A549 (cell line): ENCODE results near the gene HS3ST3B1. TPM values are rescaled to one million over a fixed set of nuclear protein-coding genes. Genes with fewer than 3 reads are reported as not detected.

Experiments
- ATAC-seq, 2 experiments: fragments of 200-7000 bp in 1 of 2; fragments of >200 bp in 1 of 2; cut with Nextera tagmentation in 1 of 2; cut with Tn5 transposase in 1 of 2; 3 replicates each; pipeline versions ENCODE4 v1.8.0 to v1.9.1; 2018 to 2020; ENCODE audit warnings: mild to moderate bottlenecking in 1 of 2, moderate library complexity in 1 of 2
- CTCF ChIA-PET: fragments of 300-600 bp; sonication (Branson Sonifier 250); formaldehyde crosslinking; extraction: SDS; loops from one replicate; lab custom pipeline; 2021; ENCODE audit warnings: antibody characterized with exemption, inconsistent platforms; lab: Yijun Ruan, JAX
- POLR2A ChIA-PET: fragments of 350-600 bp; formaldehyde crosslinking; extraction: SDS; loops from one replicate; lab custom pipeline; 2021; ENCODE audit warnings: antibody characterized with exemption, inconsistent platforms; lab: Yijun Ruan, JAX
- DNase-seq, 2 experiments: peaks; one replicate each; pipeline versions ENCODE4 v3.0.0 to v3.0.0-alpha.2; 2011 to 2016; ENCODE audit warnings: low read depth in 1 of 2, low spot score in 1 of 2
- FAIRE-seq: peaks from 2 replicates; lab custom pipeline; 2011; peaks lifted over from hg19 to GRCh38; lab: Jason Lieb, UNC
- H3K27ac ChIP-seq, 2 experiments: fragments of >200 bp; sonication (Bioruptor Twin); formaldehyde crosslinking; 3 replicates each; pipeline ENCODE4 v1.5.1; 2016 to 2017
- H3K4me1 ChIP-seq: fragments of >200 bp; sonication (Bioruptor Twin); formaldehyde crosslinking; 3 replicates; pipeline ENCODE4 v1.6.1; 2016
- H3K4me2 ChIP-seq: fragments of >200 bp; sonication (Bioruptor Twin); formaldehyde crosslinking; 3 replicates; pipeline ENCODE4 v1.6.1; 2016
- H3K4me3 ChIP-seq: fragments of >200 bp; sonication (Bioruptor Twin); formaldehyde crosslinking; 3 replicates; pipeline ENCODE4 v1.5.1; 2016
- H3K9me3 ChIP-seq: fragments of >200 bp; sonication (Bioruptor Twin); formaldehyde crosslinking; 3 replicates; pipeline ENCODE4 v1.6.1; 2016
- BHLHE40 ChIP-seq: IDR thresholded peaks from 2 replicates; pipeline ENCODE4 v1.6.1; 2012; ENCODE audit warnings: low read depth, low read length, inconsistent platforms
- CBX2 ChIP-seq: fragments of 200-600 bp; sonication (generic); IDR thresholded peaks from 2 replicates; pipeline ENCODE4 v1.6.1; 2016; ENCODE audit warnings: low read depth, mild to moderate bottlenecking, borderline replicate concordance
- EP300 ChIP-seq, 2 experiments: fragments of >200 bp; sonication (Bioruptor Twin); formaldehyde crosslinking; IDR thresholded peaks; 2 replicates in 1 of 2; 3 replicates in 1 of 2; pipeline ENCODE4 v1.6.1; 2016 to 2017
- HDAC2 ChIP-seq: fragments of 200-600 bp; sonication (generic); IDR thresholded peaks from 2 replicates; pipeline ENCODE4 v1.6.1; 2016
- HEYL ChIP-seq: fragments of 250-450 bp; sonication (Bioruptor Pico); IDR thresholded peaks from 2 replicates; pipeline ENCODE4 v1.8.0; 2021; ENCODE audit warnings: mild to moderate bottlenecking, moderate library complexity
- HOXB5 ChIP-seq: fragments of 250-450 bp; sonication (Bioruptor Pico); IDR thresholded peaks from 2 replicates; pipeline ENCODE4 v1.5.0; 2020; ENCODE audit warnings: mild to moderate bottlenecking, moderate library complexity
- JUN ChIP-seq, 2 experiments: fragments of >200 bp; sonication (Bioruptor Twin); formaldehyde crosslinking; IDR thresholded peaks; 2 replicates in 1 of 2; 3 replicates in 1 of 2; pipeline ENCODE4 v1.6.1; 2016 to 2017
- KDM1A ChIP-seq: fragments of 200-600 bp; sonication (generic); IDR thresholded peaks from 2 replicates; pipeline ENCODE4 v1.6.1; 2016; ENCODE audit warnings: low read depth, mild to moderate bottlenecking
- MAFK ChIP-seq: fragments of 450-650 bp; IDR thresholded peaks from 2 replicates; pipeline ENCODE4 v1.6.1; 2014; ENCODE audit not compliant: partially characterized antibody
- NFE2L2 ChIP-seq: fragments of 150-350 bp; conservative IDR thresholded peaks from 2 replicates; pipeline ENCODE4 v1.6.1; 2014; ENCODE audit warnings: low read length
- NR3C1 ChIP-seq: fragments of >200 bp; sonication (Bioruptor Twin); formaldehyde crosslinking; IDR thresholded peaks from 3 replicates; pipeline ENCODE4 v1.6.1; 2017
- PHF8 ChIP-seq: fragments of 200-600 bp; sonication (generic); IDR thresholded peaks from 2 replicates; pipeline ENCODE4 v1.6.1; 2016; ENCODE audit warnings: low read depth, mild to moderate bottlenecking, antibody characterized with exemption, moderate library complexity, borderline replicate concordance
- POLR2AphosphoS2 ChIP-seq: conservative IDR thresholded peaks from 2 replicates; pipeline ENCODE4 v1.6.1; 2012; ENCODE audit warnings: low read length, improper control_type of control experiment, inconsistent platforms
- RAD21 ChIP-seq, 2 experiments: fragments of >200 bp in 1 of 2; sonication (Bioruptor Twin) in 1 of 2; formaldehyde crosslinking in 1 of 2; IDR thresholded peaks in 1 of 2; conservative IDR thresholded peaks in 1 of 2; 2 replicates in 1 of 2; 3 replicates in 1 of 2; pipeline ENCODE4 v1.6.1; 2012 to 2018; ENCODE audit warnings: inconsistent platforms in 1 of 2
- RARB ChIP-seq: fragments of 250-450 bp; sonication (Bioruptor Pico); IDR thresholded peaks from 2 replicates; pipeline ENCODE4 v1.8.0; 2021; ENCODE audit warnings: mild to moderate bottlenecking, moderate library complexity
- SREBF2 ChIP-seq: fragments of 450-650 bp; IDR thresholded peaks from 2 replicates; pipeline ENCODE4 v1.6.1; 2014; ENCODE audit warnings: mild to moderate bottlenecking, moderate library complexity
- TP53 ChIP-seq: fragments of 250-450 bp; sonication (Bioruptor Pico); IDR thresholded peaks from 2 replicates; pipeline ENCODE4 v1.5.0; 2021; ENCODE audit warnings: mild to moderate bottlenecking, moderate library complexity
- WGBS: methylation state at CpG from one replicate; pipeline ENCODE4 v1.1.6; 2017; ENCODE audit errors: missing lambda C conversion rate; 5-methylcytosine and 5-hydroxymethylcytosine counted together
- polyA plus RNA-seq, 4 experiments: library from polyadenylated mRNA; depleted of rRNA in 3 of 4; stranded (reverse); fragments of >200 nt; fragmentation: RNase III in 1 of 4; extraction: RNeasy Plus Mini Kit Qiagen cat#74134 plus additional on column Dnase treatment in 1 of 4; gene quantifications; 2 replicates in 3 of 4; 3 replicates in 1 of 4; pipeline ENCODE4 v1.2.3, GENCODE V29; 2011 to 2017
- TF ChIP-seq, protein P1 (sequence below): IDR thresholded peaks from 2 replicates; pipeline ENCODE4 v1.6.1; 2012
- TF ChIP-seq, protein P2 (sequence below): fragments of >200 bp; sonication (Bioruptor Twin); formaldehyde crosslinking; IDR thresholded peaks from 2 replicates; pipeline ENCODE4 v1.6.1; 2016
- TF ChIP-seq, protein P3 (sequence below): fragments of 150-350 bp; IDR thresholded peaks from 2 replicates; pipeline ENCODE4 v1.6.1; 2014; ENCODE audit warnings: low read depth, mild to moderate bottlenecking, low read length
- TF ChIP-seq, protein P4 (sequence below): fragments of 250-450 bp; sonication (Bioruptor Pico); IDR thresholded peaks from 2 replicates; pipeline ENCODE4 v1.5.0; 2020; ENCODE audit warnings: low read depth, mild to moderate bottlenecking, moderate library complexity
- TF ChIP-seq, protein P5 (sequence below): IDR thresholded peaks from 2 replicates; pipeline ENCODE4 v1.6.1; 2012; ENCODE audit warnings: low read depth, borderline replicate concordance

Gene HS3ST3B1
- polyA plus RNA-seq, 2 of the 4 experiments (the other 2 are of a cell fraction) = 0.15 to 0.44 TPM

DNA sequence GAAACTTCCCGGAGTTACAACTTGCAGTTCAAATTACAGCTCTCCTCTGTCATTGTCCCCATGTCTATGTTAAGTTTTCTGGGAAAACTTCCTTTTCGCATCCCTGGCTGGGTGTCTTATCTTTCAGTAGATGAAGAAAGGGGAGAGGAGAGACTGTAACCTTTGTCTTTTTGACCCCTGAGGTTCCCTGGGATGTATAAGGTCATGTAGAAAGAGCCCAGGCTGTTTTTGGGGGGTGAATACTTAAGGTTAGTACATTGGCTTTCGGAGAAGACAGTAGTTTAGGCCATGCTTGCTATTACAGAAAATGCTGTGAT, 31.1 kb downstream of the HS3ST3B1 start:
- ATAC-seq (no peak), DNase-seq (no peak), FAIRE-seq (no peak)
- no peaks in the 10 kb centered on the region for H3K4me1 ChIP-seq
- 61% methylated on average over 3 of the region's 3 CpGs for WGBS
- POLR2A ChIA-PET = no interaction called here
- TF ChIP-seq, protein P1, sequence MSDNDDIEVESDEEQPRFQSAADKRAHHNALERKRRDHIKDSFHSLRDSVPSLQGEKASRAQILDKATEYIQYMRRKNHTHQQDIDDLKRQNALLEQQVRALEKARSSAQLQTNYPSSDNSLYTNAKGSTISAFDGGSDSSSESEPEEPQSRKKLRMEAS = no peak
- no peak for TF ChIP-seq PHF8
- TF ChIP-seq EP300 (IDR thresholded peaks at IDR 0.05) = no peak
- TF ChIP-seq BHLHE40 = no peak
- TF ChIP-seq HOXB5 (CRISPR knock-in tag) = no peak
- no peak for TF ChIP-seq MAFK
- no peak for TF ChIP-seq JUN (IDR thresholded peaks at IDR 0.05)
- no peak for TF ChIP-seq POLR2AphosphoS2
- TF ChIP-seq, protein P2, sequence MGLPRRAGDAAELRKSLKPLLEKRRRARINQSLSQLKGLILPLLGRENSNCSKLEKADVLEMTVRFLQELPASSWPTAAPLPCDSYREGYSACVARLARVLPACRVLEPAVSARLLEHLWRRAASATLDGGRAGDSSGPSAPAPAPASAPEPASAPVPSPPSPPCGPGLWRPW = no peak
- TF ChIP-seq RARB (CRISPR knock-in tag) = no peak
- no peak for TF ChIP-seq CBX2
- TF ChIP-seq RAD21 (conservative IDR thresholded peaks at IDR 0.05 in 1 of 2, IDR thresholded peaks at IDR 0.05 in 1 of 2) = no peak
- TF ChIP-seq HEYL (CRISPR knock-in tag) = no peak
- no peak for TF ChIP-seq SREBF2
- TF ChIP-seq, protein P3, sequence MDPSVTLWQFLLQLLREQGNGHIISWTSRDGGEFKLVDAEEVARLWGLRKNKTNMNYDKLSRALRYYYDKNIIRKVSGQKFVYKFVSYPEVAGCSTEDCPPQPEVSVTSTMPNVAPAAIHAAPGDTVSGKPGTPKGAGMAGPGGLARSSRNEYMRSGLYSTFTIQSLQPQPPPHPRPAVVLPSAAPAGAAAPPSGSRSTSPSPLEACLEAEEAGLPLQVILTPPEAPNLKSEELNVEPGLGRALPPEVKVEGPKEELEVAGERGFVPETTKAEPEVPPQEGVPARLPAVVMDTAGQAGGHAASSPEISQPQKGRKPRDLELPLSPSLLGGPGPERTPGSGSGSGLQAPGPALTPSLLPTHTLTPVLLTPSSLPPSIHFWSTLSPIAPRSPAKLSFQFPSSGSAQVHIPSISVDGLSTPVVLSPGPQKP = no peak
- no peak for TF ChIP-seq NFE2L2
- TF ChIP-seq, protein P4, sequence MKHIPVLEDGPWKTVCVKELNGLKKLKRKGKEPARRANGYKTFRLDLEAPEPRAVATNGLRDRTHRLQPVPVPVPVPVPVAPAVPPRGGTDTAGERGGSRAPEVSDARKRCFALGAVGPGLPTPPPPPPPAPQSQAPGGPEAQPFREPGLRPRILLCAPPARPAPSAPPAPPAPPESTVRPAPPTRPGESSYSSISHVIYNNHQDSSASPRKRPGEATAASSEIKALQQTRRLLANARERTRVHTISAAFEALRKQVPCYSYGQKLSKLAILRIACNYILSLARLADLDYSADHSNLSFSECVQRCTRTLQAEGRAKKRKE (CRISPR knock-in tag) = no peak
- TF ChIP-seq, protein P5, sequence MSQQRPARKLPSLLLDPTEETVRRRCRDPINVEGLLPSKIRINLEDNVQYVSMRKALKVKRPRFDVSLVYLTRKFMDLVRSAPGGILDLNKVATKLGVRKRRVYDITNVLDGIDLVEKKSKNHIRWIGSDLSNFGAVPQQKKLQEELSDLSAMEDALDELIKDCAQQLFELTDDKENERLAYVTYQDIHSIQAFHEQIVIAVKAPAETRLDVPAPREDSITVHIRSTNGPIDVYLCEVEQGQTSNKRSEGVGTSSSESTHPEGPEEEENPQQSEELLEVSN = no peak
- no peak for TF ChIP-seq KDM1A
- CTCF ChIA-PET = interaction anchor here (1.2 kb wide), 2 partner anchors 13 to 30 kb away, joined by 3 to 4 read pairs; no protein-coding TSS in a partner anchor
- no peak overlapping the region for H3K27ac ChIP-seq
- no peak overlapping the region for H3K4me2 ChIP-seq
- no peaks in the 10 kb centered on the region for H3K9me3 ChIP-seq
- no peak overlapping the region for H3K4me3 ChIP-seq

DNA sequence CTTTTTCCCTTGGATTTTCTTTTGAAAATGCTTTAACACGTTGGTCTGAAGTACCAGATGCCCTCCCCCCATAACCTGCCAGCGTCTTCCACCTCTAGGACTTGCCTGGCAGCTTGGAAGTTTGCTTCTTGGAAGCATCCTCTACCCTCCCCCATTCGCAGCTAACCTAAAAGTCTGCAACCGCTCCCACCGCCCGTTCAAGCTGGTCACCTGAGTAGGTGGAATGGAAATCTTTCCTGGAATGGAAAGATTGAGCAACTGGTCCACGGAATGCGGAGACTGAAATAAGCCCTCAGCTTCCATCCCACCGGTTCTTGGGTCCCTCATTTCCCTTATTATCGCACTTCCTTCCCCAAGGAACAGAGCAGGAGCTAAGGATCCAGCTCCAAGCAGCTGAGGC, 31.4 kb downstream of the HS3ST3B1 start:
- TF ChIP-seq NR3C1 (no peak), BHLHE40 (no peak), HDAC2 (no peak), TP53 (CRISPR knock-in tag) (no peak), RAD21 (conservative IDR thresholded peaks at IDR 0.05 in 1 of 2, IDR thresholded peaks at IDR 0.05 in 1 of 2) (no peak)
- TF ChIP-seq, protein P3 = no peak
- Histone ChIP-seq H3K4me3 (no peak overlapping the region), H3K4me1 (no peaks in the 10 kb centered on the region), H3K4me2 (no peak overlapping the region), H3K9me3 (no peaks in the 10 kb centered on the region), H3K27ac (no peak overlapping the region)
- WGBS = 68% methylated on average over 10 of the region's 10 CpGs
- POLR2A ChIA-PET = no interaction called here
- FAIRE-seq = no peak
- CTCF ChIA-PET = interaction anchor here (1.2 kb wide), 2 partner anchors 14 to 30 kb away, joined by 3 to 4 read pairs; no protein-coding TSS in a partner anchor
- DNase-seq = no peak
- ATAC-seq = no peak
